Non-pigmented ciliary epithelial cell (primary cell): ENCODE results near the gene S100A5.
A peak's percentile ranks its signal among the peaks of the same experiment; 100 is the strongest.
"Not testable (repeated sequence)": the region's sequence is repeated elsewhere in the genome, so short reads cannot be mapped to it uniquely, and the experiment has no call there.

ENCODE experiments used
- DNase-seq: peaks from one replicate; pipeline ENCODE4 v3.0.0-alpha.2; 2010; ENCODE audit warnings: low read depth

S100A5 gene, protein sequence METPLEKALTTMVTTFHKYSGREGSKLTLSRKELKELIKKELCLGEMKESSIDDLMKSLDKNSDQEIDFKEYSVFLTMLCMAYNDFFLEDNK

DNA sequence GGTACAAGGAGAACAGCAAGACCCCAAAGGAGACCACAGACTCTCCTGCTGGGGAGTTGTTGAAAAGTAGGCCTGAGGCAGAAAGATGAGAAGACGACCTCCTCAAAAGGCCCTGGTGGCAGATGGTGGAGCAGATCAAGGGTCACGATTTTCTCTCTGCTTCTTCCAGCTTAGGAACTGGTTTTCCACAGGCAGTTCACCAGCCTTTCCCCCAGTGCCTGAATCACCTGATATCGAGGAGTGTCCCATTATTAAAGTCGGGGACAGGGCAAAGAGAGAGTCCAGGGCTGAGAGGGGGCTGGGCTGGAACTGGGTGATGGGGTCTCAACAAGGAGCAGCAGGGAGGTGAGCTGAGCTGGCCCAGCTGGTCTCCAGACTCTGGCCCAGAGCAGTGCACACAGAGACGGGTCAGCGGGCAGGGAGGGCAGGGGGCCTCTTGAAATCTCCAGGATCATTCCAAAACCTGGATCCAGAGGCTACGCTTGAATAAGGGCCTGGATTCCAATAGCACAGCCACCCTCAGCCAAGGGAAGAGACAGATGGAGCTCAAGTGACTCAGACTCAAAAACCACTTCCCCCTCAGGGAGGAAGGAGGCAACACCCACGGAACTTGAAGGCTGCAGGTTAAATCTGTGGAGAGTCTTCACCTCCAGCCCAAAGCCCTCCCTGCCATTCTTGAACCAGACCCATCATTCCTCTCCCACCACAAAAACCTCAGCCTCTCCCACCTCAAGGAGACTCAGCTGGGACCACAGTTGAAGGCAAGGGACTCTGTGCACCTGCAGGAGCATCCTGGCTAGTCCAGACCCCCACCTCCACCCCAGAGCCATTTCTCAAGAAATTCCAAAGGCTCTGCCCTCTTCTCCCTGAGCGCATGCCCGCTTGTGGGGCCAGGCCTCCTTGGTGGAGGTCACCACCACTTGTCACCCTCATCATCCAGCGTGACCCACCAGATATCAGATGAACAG lies at the start of gene S100A5:
Gene S100A5, minus strand, starts transcription at position 541 of the 968 bp plus-strand sequence. CDS start 743 bp downstream, outside the sequence.
- no peak for DNase-seq

- DNase-seq, result no peak
These were observed 47.7 kb upstream of the S100A5 start for GRCh38 chr1:153588482-153588881.

DNA sequence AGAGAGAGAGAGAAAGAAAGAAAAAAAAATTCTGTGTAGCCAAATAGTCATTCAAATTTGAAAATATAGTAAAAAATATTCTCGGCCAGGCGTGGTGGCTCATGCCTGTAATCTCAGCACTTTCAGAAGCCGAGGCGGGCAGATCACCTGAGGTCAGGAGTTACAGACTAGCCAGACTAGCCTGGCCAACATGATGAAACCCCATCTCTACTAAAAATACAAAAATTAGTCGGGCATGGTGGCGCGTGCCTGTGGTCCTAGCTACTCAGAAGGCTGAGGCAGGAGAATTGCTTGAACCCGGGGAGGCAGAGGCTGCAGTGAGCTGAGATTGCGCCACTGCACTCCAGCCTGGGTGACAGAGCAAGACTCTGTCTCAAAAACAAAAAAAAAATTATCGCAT lies 47.3 kb upstream of the S100A5 start:
- not testable (repeated sequence) for DNase-seq

GRCh38 chr1:153587314-153587713 lies 46.6 kb upstream of the S100A5 start:
- no peak for DNase-seq

DNA sequence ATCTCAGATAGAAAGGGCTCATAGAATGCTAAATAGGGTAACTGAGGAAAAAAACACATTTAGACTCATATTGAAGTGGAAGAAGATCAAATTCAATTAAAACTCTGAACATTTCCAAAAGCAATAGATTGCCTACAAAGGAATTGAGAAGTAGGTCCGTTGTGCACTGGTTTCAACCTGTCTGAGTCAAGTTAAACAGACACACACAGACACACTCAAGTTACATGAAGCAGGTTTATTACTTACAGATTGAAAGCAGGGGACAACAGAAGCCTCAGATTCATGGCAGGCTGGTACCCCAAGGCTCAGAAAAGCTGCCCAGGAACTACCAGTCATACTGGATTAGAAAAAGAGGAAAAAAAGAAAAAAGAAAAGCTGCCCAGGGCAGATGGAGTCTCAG lies 45.6 kb upstream of the S100A5 start:
- DNase-seq, result no peak

- no peak for DNase-seq
These were observed 44.3 kb upstream of the S100A5 start for GRCh38 chr1:153585006-153585405.

- DNase-seq, result no peak
These were observed 43.2 kb upstream of the S100A5 start for GRCh38 chr1:153583976-153584375.

DNA sequence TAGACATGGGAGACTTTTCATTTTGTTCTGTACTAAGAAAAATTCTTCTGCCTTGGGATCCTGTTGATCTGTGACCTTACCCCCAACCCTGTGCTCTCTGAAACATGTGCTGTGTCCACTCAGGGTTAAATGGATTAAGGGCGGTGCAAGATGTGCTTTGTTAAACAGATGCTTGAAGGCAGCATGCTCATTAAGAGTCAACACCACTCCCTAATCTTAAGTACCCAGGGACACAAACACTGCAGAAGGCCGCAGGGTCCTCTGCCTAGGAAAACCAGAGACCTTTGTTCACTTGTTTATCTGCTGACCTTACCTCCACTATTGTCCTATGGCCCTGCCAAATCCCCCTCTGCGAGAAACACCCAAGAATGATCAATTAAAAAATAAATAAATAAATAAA lies 42.8 kb upstream of the S100A5 start:
- DNase-seq, result not testable (repeated sequence)

DNA sequence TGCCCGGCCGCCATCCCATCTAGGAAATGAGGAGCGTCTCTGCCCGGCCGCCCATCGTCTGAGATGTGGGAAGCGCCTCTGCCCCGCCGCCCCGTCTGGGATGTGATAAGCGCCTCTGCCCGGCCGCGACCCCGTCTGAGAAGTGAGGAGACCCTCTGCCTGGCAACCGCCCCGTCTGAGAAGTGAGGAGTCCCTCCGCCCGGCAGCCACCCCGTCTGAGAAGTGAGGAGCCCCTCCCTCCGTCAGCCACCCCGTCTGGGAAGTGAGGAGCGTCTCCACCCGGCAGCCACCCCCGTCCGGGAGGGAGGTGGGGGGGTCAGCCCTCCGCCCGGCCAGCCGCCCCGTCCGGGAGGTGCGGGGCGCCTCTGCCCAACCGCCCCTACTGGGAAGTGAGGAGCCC lies 42.1 kb upstream of the S100A5 start:
- DNase-seq, result not testable (repeated sequence)

DNA sequence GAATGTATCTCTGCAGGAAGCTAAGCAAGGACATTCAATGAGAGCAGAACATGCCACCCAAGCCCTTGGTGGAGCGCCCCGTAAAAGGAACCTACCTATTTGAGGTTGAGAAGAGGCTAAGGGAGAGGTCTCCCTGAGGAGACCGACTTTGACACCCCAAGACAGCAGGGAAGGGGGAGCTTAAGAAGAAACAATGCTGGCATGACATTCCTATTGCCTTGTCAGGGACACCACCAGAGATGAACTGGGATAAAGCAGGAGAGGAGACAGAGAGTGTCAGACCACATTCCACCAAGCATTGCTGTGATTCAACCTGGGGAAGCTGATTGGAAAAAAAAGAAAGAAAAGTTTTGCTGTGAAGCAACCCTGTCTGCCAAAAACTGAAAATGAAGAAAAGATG lies 38.2 kb upstream of the S100A5 start:
- DNase-seq, result no peak

- no peak for DNase-seq
These were observed 37.8 kb upstream of the S100A5 start for GRCh38 chr1:153578490-153578889.

DNA sequence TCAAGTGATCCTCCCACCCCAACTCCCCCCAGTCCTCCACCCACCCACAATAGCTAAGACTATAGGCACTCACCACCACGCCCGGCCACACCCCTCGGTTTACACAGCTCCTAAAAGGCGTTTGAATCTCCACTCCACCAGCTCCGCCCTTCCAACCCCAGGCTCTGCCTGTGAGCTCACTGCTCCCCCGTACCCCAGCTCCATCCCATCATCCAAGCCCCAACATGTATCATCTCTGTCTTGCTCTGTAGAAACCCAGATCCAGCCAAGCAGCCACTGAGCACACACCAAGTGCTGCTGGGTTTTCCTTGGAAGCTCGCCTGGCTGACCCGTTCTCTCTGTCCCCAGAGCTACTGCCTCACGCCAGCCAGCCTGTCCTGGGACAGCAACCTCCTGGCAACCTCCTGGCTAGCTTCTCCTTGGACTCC lies 36.9 kb upstream of the S100A5 start:
- DNase-seq, result no peak

GRCh38 chr1:153577138-153577537 lies 36.4 kb upstream of the S100A5 start:
- DNase-seq, result no peak

DNA sequence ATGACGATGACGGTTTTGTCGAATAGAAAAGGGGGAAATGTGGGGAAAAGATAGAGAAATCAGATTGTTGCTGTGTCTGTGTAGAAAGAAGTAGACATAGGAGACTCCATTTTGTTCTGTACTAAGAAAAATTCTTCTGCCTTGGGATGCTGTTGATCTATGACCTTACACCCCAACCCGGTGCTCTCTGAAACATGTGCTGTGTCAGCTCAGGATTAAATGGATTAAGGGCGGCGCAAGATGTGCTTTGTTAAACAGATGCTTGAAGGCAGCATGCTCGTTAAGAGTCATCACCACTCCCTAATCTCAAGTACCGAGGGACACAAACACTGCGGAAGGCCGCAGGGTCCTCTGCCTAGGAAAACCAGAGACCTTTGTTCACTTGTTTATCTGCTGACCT lies 34.8 kb upstream of the S100A5 start:
- DNase-seq, result not testable (repeated sequence)

- DNase-seq, result not testable (repeated sequence)
These were observed 34.4 kb upstream of the S100A5 start for GRCh38 chr1:153575081-153575491.

GRCh38 chr1:153573351-153573750 lies 32.6 kb upstream of the S100A5 start:
- DNase-seq, result no peak

- peak; percentile 35 for DNase-seq
These were observed 31.9 kb upstream of the S100A5 start for GRCh38 chr1:153572569-153573015.

DNA sequence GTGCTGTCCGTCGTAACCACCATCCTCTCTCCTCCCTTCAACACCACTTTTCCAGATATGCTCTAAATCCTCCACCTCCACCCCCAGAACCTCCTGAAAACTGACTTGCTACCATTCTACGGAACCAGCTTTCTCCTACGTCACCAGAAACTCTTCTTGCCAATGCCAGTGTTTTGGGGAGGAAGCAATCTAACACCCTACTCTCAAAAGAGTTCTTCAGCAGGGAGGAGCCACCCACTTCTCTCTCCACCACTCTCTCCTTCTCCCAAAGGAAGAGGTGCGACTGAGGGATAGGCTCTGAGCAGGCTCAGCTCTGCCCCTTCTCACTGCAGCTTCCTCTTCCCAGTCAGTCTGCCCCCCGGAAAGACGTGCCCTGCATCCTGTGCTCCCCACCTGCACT lies 31.0 kb upstream of the S100A5 start:
- no peak for DNase-seq

DNA sequence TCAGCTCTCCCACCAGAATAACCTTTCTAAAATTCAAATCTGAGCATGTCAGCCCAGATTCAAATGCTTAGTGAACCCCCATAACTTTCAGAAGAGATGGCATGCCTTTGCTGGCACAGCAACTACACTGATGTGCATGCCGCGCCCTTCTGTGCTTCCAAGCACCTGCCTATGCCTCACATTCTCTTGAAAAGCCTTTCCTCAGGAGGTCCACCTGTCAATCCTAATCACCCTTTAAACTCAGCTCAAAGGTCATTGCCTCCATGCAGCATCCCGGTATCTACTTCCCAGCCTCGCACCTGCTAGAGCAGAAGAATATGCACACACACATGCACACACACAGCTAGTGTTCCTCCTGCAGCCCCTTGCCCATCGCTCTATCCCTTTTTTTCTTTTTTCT lies 30.1 kb upstream of the S100A5 start:
- DNase-seq, result no peak

GRCh38 chr1:153569465-153569864 lies 28.7 kb upstream of the S100A5 start:
- no peak for DNase-seq

DNA sequence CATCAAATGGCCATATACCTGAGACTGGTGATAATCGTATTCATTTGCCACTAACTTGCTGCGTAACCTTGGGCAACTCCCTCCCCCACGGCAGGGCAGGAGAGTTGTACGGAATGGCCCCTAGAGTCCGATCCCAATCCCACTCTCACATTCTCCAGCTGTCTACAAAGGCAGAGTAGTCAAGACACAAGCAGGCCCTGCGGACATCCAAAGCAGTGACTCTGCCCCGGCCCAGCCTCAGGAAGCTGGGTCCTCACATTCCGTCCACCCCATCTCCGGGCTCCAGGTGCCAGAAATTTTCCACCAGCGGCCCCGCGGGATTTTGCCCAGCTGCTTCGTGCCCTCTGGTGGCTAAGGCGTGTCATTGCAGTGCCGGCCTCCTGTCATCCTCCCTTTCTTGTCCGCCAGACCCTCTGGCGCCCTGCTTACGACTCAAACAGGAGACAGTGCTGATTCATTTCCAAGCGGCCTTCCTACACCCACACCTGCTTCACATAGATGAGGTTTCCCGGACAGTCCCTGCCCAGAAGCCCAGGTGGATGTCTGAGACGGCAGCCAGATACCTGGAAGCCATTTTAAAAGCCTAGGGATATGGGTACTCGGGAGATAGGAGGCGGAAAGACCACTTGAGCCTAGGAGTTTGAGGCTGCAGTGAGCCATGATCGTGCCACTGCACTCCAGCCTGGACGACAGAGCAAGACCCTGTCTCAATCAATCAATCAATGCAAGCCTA lies 27.8 kb upstream of the S100A5 start:
- DNase-seq, result peak; percentile 53

- DNase-seq, result no peak
These were observed 27.1 kb upstream of the S100A5 start for GRCh38 chr1:153567621-153568366.
